Loucy (cell line): Measurements from ENCODE around the gene NUDT13.

ENCODE experiments used
- EZH2phosphoT487 ChIP-seq: fragments of 200-600 bp; IDR thresholded peaks from 2 replicates; pipeline ENCODE4 v1.6.1; 2018; ENCODE audit warnings: antibody characterized with exemption, mild to moderate bottlenecking, moderate library complexity, borderline replicate concordance
- TF ChIP-seq, protein P1 (sequence below): fragments of 200-600 bp; sonication (generic); conservative IDR thresholded peaks from 2 replicates; pipeline ENCODE4 v1.5.1; 2014; ENCODE audit warnings: mild to moderate bottlenecking, antibody characterized with exemption, low read length

DNA sequence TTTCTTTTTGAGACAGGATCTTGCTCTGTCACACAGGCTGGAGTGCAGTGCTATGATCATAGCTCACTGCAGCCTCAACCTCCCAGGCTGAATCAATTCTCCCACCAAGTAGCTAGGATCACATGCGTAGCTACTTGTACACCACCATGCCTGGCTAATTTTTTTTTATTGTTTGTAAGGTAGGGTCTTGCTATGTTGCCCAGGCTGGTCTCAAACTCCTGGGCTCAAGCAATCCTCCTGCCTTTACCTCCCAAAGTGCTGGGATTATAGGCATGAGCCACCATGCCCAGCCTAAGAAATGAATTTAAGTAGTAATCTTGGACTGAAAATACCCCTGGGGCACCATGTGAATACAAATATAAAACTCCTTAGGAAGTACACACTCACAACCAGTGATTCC is 5.8 kb downstream of the NUDT13 start:
- TF ChIP-seq, protein P1, sequence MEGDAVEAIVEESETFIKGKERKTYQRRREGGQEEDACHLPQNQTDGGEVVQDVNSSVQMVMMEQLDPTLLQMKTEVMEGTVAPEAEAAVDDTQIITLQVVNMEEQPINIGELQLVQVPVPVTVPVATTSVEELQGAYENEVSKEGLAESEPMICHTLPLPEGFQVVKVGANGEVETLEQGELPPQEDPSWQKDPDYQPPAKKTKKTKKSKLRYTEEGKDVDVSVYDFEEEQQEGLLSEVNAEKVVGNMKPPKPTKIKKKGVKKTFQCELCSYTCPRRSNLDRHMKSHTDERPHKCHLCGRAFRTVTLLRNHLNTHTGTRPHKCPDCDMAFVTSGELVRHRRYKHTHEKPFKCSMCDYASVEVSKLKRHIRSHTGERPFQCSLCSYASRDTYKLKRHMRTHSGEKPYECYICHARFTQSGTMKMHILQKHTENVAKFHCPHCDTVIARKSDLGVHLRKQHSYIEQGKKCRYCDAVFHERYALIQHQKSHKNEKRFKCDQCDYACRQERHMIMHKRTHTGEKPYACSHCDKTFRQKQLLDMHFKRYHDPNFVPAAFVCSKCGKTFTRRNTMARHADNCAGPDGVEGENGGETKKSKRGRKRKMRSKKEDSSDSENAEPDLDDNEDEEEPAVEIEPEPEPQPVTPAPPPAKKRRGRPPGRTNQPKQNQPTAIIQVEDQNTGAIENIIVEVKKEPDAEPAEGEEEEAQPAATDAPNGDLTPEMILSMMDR = no peak
- TF ChIP-seq EZH2phosphoT487 = no peak
